Right atrium auricular region (tissue), 2 donors: ENCODE measurements around the gene NAT9. TPM values are rescaled to one million over a fixed set of nuclear protein-coding genes. Genes with fewer than 3 reads are reported as not detected.

ENCODE experiments used
- DNase-seq: peaks from one replicate; pipeline ENCODE4 v3.0.0-alpha.2; 2019; ENCODE audit warnings: low spot score
- H3K27ac ChIP-seq, 2 donors: fragments of 200-600 bp; sonication (generic); 1 replicate in 1 of 2; 2 replicates in 1 of 2; pipeline ENCODE4 v1.5.1; 2016 to 2019
- H3K27me3 ChIP-seq, 2 donors: fragments of 200-600 bp; sonication (generic); one replicate each; pipeline versions ENCODE4 v1.5.1 to v1.6.0; 2017 to 2019
- H3K36me3 ChIP-seq: fragments of 200-600 bp; sonication (generic); one replicate; pipeline ENCODE4 v1.5.1; 2016
- H3K4me1 ChIP-seq, 2 donors: fragments of 200-600 bp; sonication (generic); one replicate each; pipeline versions ENCODE4 v1.5.1 to v1.6.0; 2017 to 2019
- H3K4me3 ChIP-seq, 2 donors: fragments of 200-600 bp; sonication (generic); 1 replicate in 1 of 2; 2 replicates in 1 of 2; pipeline ENCODE4 v1.5.1; 2017 to 2019; ENCODE audit warnings: mild to moderate bottlenecking in 1 of 2, moderate library complexity in 1 of 2
- H3K9me3 ChIP-seq, 2 donors: fragments of 200-600 bp; sonication (generic); one replicate each; pipeline ENCODE4 v1.5.1; 2019
- CTCF ChIP-seq, 2 donors: fragments of 200-600 bp; sonication (generic); IDR thresholded peaks; one replicate each; pipeline ENCODE4 v1.5.1; 2019; ENCODE audit warnings: antibody characterized with exemption in 2 of 2
- total RNA-seq, 2 donors: library from RNA; depleted of rRNA; stranded (reverse); fragments of >200 nt; gene quantifications; one replicate each; pipeline ENCODE4 v1.1.0, GENCODE V29; 2016

The NAT9 gene
- total RNA-seq, 2 donors from 2014 or later = 16.2 to 18.7 TPM

- Histone ChIP-seq H3K27ac (peak overlapping the region in 1 of 2 donors; percentile 55), H3K36me3 (no peaks in the 10 kb centered on the region), H3K9me3 (no peaks in the 10 kb centered on the region), H3K27me3 (no peaks in the 10 kb centered on the region), H3K4me1 (peaks cover 0 to 71% of the 10 kb centered on the region in 2 donors), H3K4me3 (no peak overlapping the region)
- no peak for DNase-seq
- TF ChIP-seq CTCF (IDR thresholded peaks at IDR 0.05) = no peak
Measured at GRCh38 chr17:74761419-74761818, 14.7 kb downstream of the NAT9 start.

GRCh38 chr17:74760404-74761105 lies 15.6 kb downstream of the NAT9 start:
- no peaks in the 10 kb centered on the region for H3K36me3 ChIP-seq
- TF ChIP-seq CTCF (IDR thresholded peaks at IDR 0.05) = no peak
- DNase-seq = no peak
- H3K27ac ChIP-seq = peak overlapping the region; percentile 32 to 55
- no peaks in the 10 kb centered on the region for H3K27me3 ChIP-seq
- H3K9me3 ChIP-seq = no peaks in the 10 kb centered on the region
- peaks cover 0 to 71% of the 10 kb centered on the region in 2 donors for H3K4me1 ChIP-seq
- no peak overlapping the region for H3K4me3 ChIP-seq

- peak overlapping the region; percentile 11 to 55 for H3K27ac ChIP-seq
- H3K36me3 ChIP-seq = no peaks in the 10 kb centered on the region
- no peaks in the 10 kb centered on the region for H3K27me3 ChIP-seq
- no peak for TF ChIP-seq CTCF (IDR thresholded peaks at IDR 0.05)
- H3K4me3 ChIP-seq = no peak overlapping the region
- peaks cover 0 to 71% of the 10 kb centered on the region in 2 donors for H3K4me1 ChIP-seq
- DNase-seq = no peak
- no peaks in the 10 kb centered on the region for H3K9me3 ChIP-seq
Measured at GRCh38 chr17:74759941-74760340, 16.2 kb downstream of the NAT9 start.

GRCh38 chr17:74759243-74759801 lies 16.8 kb downstream of the NAT9 start:
- no peak overlapping the region for H3K4me3 ChIP-seq
- DNase-seq = no peak
- H3K27me3 ChIP-seq = no peaks in the 10 kb centered on the region
- H3K9me3 ChIP-seq = no peaks in the 10 kb centered on the region
- no peak overlapping the region for H3K27ac ChIP-seq
- no peak for TF ChIP-seq CTCF (IDR thresholded peaks at IDR 0.05)
- H3K36me3 ChIP-seq = no peaks in the 10 kb centered on the region
- H3K4me1 ChIP-seq = peaks cover 0 to 71% of the 10 kb centered on the region in 2 donors

- Histone ChIP-seq H3K36me3 (no peaks in the 10 kb centered on the region), H3K4me3 (no peak overlapping the region), H3K27ac (peak overlapping the region in 1 of 2 donors; percentile 40), H3K4me1 (peaks cover 0 to 70% of the 10 kb centered on the region in 2 donors), H3K9me3 (no peaks in the 10 kb centered on the region), H3K27me3 (no peaks in the 10 kb centered on the region)
- DNase-seq = no peak
- no peak for TF ChIP-seq CTCF (IDR thresholded peaks at IDR 0.05)
Measured at GRCh38 chr17:74758848-74759168, 17.3 kb downstream of the NAT9 start.
